ENCODE data around the gene STX18. TPM values are rescaled to one million over a fixed set of nuclear protein-coding genes. Genes with fewer than 3 reads are reported as not detected.

Gene STX18
- total RNA-seq = 10 to 100 TPM; 18.5 to 39.8 TPM

- DNase-seq (ENCODE audit: low spot score) (peak; percentile 25), ATAC-seq (ENCODE audit: insufficient number of reproducible peaks, low FRiP score, low read depth) (peak; percentile 87)
- Histone ChIP-seq H3K27me3 (replicated peaks; ENCODE audit: insufficient read depth) (no peaks in the 10 kb centered on the region), H3K9me3 (no peaks in the 10 kb centered on the region), H3K27ac (peak within 1 kb of the TSS; percentile 53 to 56), H3K4me1 (ENCODE audit: control insufficient read depth in 1 of 2, low read depth in 2 of 2) (peaks cover 19 to 37% of the 10 kb centered on the region in 2 donors), H3K36me3 (peaks cover 7% of the 10 kb centered on the region), H3K4me3 (peak within 1 kb of the TSS; percentile 87)
- TF ChIP-seq CTCF (IDR thresholded peaks at IDR 0.05) = no peak
Observed at GRCh38 chr4:4541661-4542570, at the start of gene STX18. TSS of gene STX18 (minus strand) at chr4:4542048. CDS start at chr4:4541964, 84 bp downstream.

GRCh38 chr4:4591071-4591470, 49.2 kb upstream of the STX18 start:
- H3K27me3 ChIP-seq (replicated peaks; ENCODE audit: insufficient read depth) = no peaks in the 10 kb centered on the region
- H3K36me3 ChIP-seq = no peaks in the 10 kb centered on the region
- no peak overlapping the region for H3K27ac ChIP-seq
- no peak overlapping the region for H3K4me3 ChIP-seq
- TF ChIP-seq CTCF (IDR thresholded peaks at IDR 0.05) = no peak
- no peak for DNase-seq (ENCODE audit: low spot score)
- H3K9me3 ChIP-seq = peaks cover 5% of the 10 kb centered on the region
- ATAC-seq (ENCODE audit: insufficient number of reproducible peaks, low FRiP score, low read depth) = no peak
- no peaks in the 10 kb centered on the region for H3K4me1 ChIP-seq (ENCODE audit: control insufficient read depth in 1 of 2, low read depth in 2 of 2)

- TF ChIP-seq CTCF (IDR thresholded peaks at IDR 0.05) = no peak
- no peak for ATAC-seq (ENCODE audit: insufficient number of reproducible peaks, low FRiP score, low read depth)
- no peaks in the 10 kb centered on the region for H3K4me1 ChIP-seq (ENCODE audit: control insufficient read depth in 1 of 2, low read depth in 2 of 2)
- H3K4me3 ChIP-seq = no peak overlapping the region
- H3K27ac ChIP-seq = no peak overlapping the region
- H3K27me3 ChIP-seq (replicated peaks; ENCODE audit: insufficient read depth) = no peaks in the 10 kb centered on the region
- DNase-seq (ENCODE audit: low spot score) = no peak
- no peaks in the 10 kb centered on the region for H3K36me3 ChIP-seq
- peaks cover 4% of the 10 kb centered on the region for H3K9me3 ChIP-seq
Observed at GRCh38 chr4:4590546-4590945, 48.7 kb upstream of the STX18 start.

- no peak overlapping the region for H3K27ac ChIP-seq
- no peak overlapping the region for H3K4me3 ChIP-seq
- no peak for TF ChIP-seq CTCF (IDR thresholded peaks at IDR 0.05)
- no peaks in the 10 kb centered on the region for H3K9me3 ChIP-seq
- DNase-seq (ENCODE audit: low spot score) = no peak
- H3K4me1 ChIP-seq (ENCODE audit: control insufficient read depth in 1 of 2, low read depth in 2 of 2) = no peaks in the 10 kb centered on the region
- no peaks in the 10 kb centered on the region for H3K27me3 ChIP-seq (replicated peaks; ENCODE audit: insufficient read depth)
- no peak for ATAC-seq (ENCODE audit: insufficient number of reproducible peaks, low FRiP score, low read depth)
- H3K36me3 ChIP-seq = no peaks in the 10 kb centered on the region
Observed at GRCh38 chr4:4585012-4585670, 43.3 kb upstream of the STX18 start.

- DNase-seq (ENCODE audit: low spot score) (no peak), ATAC-seq (ENCODE audit: insufficient number of reproducible peaks, low FRiP score, low read depth) (no peak)
- Histone ChIP-seq H3K27ac (no peak overlapping the region), H3K9me3 (no peaks in the 10 kb centered on the region), H3K4me1 (ENCODE audit: control insufficient read depth in 1 of 2, low read depth in 2 of 2) (no peaks in the 10 kb centered on the region), H3K36me3 (no peaks in the 10 kb centered on the region), H3K27me3 (replicated peaks; ENCODE audit: insufficient read depth) (no peaks in the 10 kb centered on the region), H3K4me3 (no peak overlapping the region)
- no peak for TF ChIP-seq CTCF (IDR thresholded peaks at IDR 0.05)
Observed at GRCh38 chr4:4583606-4584005, 41.8 kb upstream of the STX18 start.
